ENCODE data around the gene ARMC9.

ARMC9 gene

DNA sequence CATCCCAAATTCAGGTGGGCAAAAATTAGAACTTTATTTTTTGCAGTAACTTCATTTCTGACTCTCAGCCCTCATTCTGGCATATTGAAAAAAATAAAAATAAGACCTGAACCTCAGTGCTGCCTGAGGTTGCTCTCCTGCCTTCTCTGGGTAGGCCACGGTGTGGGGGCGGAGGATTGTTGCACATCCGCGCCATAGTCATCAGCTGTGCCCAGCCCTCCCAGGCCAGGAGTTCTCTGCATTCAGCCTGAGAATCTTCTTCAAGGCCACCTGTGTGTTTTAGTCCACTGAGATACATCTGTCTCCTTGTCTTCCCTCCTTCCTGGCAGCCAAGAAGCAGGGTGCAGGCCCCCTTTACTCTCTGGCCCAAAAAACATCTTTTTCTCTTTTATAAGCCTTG lies 94.7 kb downstream of the ARMC9 start:
- no peak overlapping the region for H3K4me3 ChIP-seq (ENCODE audit: control insufficient read depth, low read depth, low read length)
- TF ChIP-seq, protein P1, sequence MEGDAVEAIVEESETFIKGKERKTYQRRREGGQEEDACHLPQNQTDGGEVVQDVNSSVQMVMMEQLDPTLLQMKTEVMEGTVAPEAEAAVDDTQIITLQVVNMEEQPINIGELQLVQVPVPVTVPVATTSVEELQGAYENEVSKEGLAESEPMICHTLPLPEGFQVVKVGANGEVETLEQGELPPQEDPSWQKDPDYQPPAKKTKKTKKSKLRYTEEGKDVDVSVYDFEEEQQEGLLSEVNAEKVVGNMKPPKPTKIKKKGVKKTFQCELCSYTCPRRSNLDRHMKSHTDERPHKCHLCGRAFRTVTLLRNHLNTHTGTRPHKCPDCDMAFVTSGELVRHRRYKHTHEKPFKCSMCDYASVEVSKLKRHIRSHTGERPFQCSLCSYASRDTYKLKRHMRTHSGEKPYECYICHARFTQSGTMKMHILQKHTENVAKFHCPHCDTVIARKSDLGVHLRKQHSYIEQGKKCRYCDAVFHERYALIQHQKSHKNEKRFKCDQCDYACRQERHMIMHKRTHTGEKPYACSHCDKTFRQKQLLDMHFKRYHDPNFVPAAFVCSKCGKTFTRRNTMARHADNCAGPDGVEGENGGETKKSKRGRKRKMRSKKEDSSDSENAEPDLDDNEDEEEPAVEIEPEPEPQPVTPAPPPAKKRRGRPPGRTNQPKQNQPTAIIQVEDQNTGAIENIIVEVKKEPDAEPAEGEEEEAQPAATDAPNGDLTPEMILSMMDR (IDR thresholded peaks at IDR 0.05; ENCODE audit: control insufficient read depth, insufficient read depth, low read depth, low read length, missing control alignments), result no peak
- DNase-seq (ENCODE audit: low read depth), result no peak

DNA sequence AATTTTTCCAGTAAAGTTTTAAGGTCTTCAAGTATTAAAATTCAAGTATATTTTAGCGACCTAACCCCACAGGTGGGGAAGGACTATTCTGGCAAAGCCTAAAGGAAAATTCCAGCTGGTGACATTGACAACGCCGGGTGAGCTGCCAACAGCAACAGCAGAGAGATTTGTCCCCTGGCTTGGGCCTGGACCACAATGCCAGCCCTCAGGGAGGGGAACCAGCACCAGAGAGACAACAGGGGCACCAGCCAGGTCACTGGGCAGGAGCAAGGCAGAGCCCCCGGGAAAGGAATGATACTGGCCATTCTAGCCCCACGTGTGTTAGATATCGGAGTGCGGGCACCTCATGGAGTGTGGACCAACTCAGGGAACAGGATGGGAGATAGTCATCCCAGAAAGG lies 95.7 kb downstream of the ARMC9 start:
- DNase-seq (ENCODE audit: low read depth), result no peak
- TF ChIP-seq, protein P1 (IDR thresholded peaks at IDR 0.05; ENCODE audit: control insufficient read depth, insufficient read depth, low read depth, low read length, missing control alignments), result no peak
- no peak overlapping the region for H3K4me3 ChIP-seq (ENCODE audit: control insufficient read depth, low read depth, low read length)

DNA sequence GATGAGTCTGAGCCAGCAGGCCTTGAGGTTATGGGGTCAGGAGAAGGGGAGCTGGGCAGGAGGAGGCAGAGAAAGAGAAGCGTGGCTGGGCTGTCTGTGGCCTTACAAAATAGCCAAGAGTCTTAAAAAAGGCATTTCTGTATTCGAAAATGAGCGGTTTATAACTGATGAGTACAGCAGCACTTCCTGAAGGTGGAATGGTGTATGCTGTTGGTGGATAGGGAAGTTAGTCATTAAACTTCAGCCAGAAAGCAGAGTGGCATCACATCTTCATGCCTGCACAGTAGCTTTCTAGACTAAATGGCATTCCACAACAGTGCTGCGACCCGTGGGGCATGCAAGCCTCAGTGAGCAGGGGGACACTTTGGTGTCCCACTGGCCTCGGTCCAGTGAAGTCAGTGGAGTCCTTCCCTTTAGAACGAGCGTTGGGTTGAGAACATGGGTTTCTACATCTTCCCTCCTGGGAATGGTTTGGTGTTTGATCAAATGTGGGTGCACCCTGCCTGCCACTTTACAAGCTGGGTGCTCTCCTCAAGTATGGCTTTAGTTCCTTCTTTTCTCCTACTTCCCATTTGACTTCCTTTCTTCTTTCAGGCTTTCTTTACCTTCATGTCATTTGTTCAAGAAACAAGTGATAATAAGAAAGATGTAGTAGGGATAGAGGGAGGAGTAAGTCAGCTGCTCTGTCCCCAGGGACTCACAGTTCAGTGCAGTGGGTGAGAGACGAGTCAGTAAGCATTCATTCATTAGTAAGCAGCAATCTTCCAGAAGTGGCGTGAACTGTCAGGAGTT lies 96.3 kb downstream of the ARMC9 start:
- H3K4me3 ChIP-seq (ENCODE audit: control insufficient read depth, low read depth, low read length), result no peak overlapping the region
- no peak for DNase-seq (ENCODE audit: low read depth)
- TF ChIP-seq, protein P1 (IDR thresholded peaks at IDR 0.05; ENCODE audit: control insufficient read depth, insufficient read depth, low read depth, low read length, missing control alignments), result no peak

DNA sequence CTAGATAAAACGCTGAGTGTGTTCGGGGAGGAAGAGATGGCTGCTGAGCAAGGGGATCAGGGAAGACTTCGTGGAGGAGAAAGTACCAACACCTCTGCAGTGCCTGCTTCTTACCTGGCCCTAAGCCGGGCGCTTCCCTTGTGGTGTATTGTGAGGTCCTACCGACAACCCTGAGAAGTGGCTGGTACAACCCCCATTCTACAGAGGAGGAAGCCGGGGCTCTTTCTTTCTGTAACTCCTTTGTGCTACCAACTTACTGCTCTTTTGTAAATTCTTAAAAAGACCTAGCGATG lies 96.9 kb downstream of the ARMC9 start:
- TF ChIP-seq, protein P1 (IDR thresholded peaks at IDR 0.05; ENCODE audit: control insufficient read depth, insufficient read depth, low read depth, low read length, missing control alignments), result no peak
- H3K4me3 ChIP-seq (ENCODE audit: control insufficient read depth, low read depth, low read length), result no peak overlapping the region
- no peak for DNase-seq (ENCODE audit: low read depth)

DNA sequence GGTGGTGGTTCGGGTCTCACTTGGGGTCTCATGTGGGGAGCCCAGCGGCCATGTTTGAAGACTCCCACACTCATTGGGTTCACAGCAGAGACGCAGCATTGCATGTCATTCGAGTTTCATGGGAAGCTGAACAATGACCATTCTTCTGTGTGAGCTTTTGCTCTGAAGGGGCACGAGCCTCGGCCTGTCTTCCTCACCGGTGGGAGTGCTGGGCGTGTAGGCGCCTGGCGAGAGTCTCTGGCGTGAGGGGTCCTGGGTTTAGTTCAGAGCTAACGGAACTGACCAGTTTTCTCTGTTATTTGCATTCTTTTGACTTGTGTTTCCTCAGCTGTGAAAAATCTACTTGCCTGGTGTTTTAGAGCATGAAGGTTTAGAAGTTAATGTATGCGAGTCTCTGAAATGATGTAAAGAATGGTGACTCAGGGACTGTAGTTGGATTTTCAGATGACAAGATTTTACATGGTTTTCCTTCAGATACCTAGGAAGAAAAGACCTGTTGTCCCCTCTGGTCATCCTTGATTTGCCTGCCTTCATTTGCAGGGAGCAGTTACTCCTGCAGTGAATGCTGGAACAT lies 98.1 kb downstream of the ARMC9 start:
- no peak overlapping the region for H3K4me3 ChIP-seq (ENCODE audit: control insufficient read depth, low read depth, low read length)
- DNase-seq (ENCODE audit: low read depth), result no peak
- TF ChIP-seq, protein P1 (IDR thresholded peaks at IDR 0.05; ENCODE audit: control insufficient read depth, insufficient read depth, low read depth, low read length, missing control alignments), result no peak

DNA sequence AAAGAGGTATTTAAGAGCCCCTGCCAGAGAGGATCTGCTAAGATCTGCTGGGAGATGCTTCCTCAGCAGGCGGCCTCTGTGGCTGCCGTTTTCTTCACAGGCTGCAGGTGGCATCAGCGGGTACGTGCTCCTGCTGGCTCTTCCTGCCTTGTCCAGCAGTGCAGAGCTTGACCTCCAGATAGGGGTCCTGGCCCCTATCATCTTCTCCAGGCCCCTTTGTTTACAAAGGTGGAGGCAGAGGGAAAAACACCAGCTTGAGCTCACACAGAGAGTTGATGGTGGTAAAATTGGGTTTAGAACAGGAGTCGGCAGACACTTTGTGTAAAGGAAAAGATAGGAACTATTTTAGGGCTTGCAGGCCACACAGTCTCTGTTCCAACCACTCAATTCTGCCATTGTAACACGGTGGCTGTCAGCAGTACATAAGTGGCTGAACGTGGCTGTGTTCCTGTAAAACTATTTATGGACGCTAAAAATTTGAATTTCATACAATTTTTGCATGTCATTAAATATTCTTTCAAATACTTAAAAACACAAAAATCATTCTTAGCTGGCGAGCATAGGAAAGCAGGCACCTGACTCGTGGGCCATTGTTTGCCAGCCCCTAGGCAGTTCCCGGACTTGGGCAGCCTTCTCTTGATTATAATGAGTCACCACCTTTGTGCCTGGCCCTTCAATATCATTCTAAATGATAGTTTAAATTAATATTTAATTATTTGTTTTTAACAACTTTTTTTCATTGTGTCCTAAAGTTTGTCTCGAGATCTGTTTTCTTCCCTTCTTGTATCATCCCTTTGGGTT lies 98.9 kb downstream of the ARMC9 start:
- TF ChIP-seq, protein P1 (IDR thresholded peaks at IDR 0.05; ENCODE audit: control insufficient read depth, insufficient read depth, low read depth, low read length, missing control alignments), result peak; percentile 76
- DNase-seq (ENCODE audit: low read depth), result no peak
- H3K4me3 ChIP-seq (ENCODE audit: control insufficient read depth, low read depth, low read length), result no peak overlapping the region
